Left ventricle myocardium inferior (tissue), 1 donor: ENCODE data around the gene MN1. TPM values are rescaled to one million over a fixed set of nuclear protein-coding genes. Genes with fewer than 3 reads are reported as not detected.

Experiments used
- DNase-seq: peaks from one replicate; pipeline ENCODE4 v3.0.0-alpha.2; 2020
- H3K27ac ChIP-seq: fragments of 200-600 bp; replicated peaks from 2 replicates; pipeline ENCODE4 v1.8.0; 2021
- H3K27me3 ChIP-seq: fragments of 200-600 bp; 2 replicates; pipeline ENCODE4 v1.8.0; 2021; ENCODE audit warnings: low read depth
- H3K36me3 ChIP-seq: fragments of 200-600 bp; 2 replicates; pipeline ENCODE4 v1.8.0; 2021
- H3K4me1 ChIP-seq: fragments of 200-600 bp; 2 replicates; pipeline ENCODE4 v1.8.0; 2021
- H3K4me3 ChIP-seq: fragments of 200-600 bp; 2 replicates; pipeline ENCODE4 v1.8.0; 2021; ENCODE audit warnings: mild to moderate bottlenecking, moderate library complexity
- H3K9me3 ChIP-seq: fragments of 200-600 bp; replicated peaks from 2 replicates; pipeline ENCODE4 v1.8.0; 2021
- CTCF ChIP-seq: fragments of 200-600 bp; IDR thresholded peaks from 2 replicates; pipeline ENCODE4 v1.8.0; 2021; ENCODE audit warnings: antibody characterized with exemption, mild to moderate bottlenecking, borderline replicate concordance
- intact Hi-C: fragments of 100-400 bp; cut with micrococcal nuclease; formaldehyde crosslinking; loops from one replicate; pipeline ENCODE4 v1.11.0; 2022
- total RNA-seq: library from RNA; stranded (reverse); fragmentation: NEBNext Ultra II Directional; extraction: Animal tissue kit (Norgen Biotek cat#: 25700); gene quantifications from one replicate; pipeline ENCODE4 v1.2.1, GENCODE V29; 2021
- donor health status: DM: no; HTN: yes; CAD: no; lungs with severe emphysema.

Gene MN1
- total RNA-seq, 1 donor from 2014 or later = 7.7 TPM

GRCh38 chr22:27785831-27786230 is 15.7 kb downstream of the MN1 start:
- H3K36me3 ChIP-seq = no peaks in the 10 kb centered on the region
- DNase-seq = no peak
- intact Hi-C loops = no loop called here
- H3K27me3 ChIP-seq = no peaks in the 10 kb centered on the region
- H3K27ac ChIP-seq = peak overlapping the region; percentile 64
- H3K9me3 ChIP-seq = peaks cover 6% of the 10 kb centered on the region
- H3K4me3 ChIP-seq = peak overlapping the region; percentile 32
- peaks cover 43% of the 10 kb centered on the region for H3K4me1 ChIP-seq
- TF ChIP-seq CTCF = no peak

GRCh38 chr22:27784120-27784475 is 17.5 kb downstream of the MN1 start:
- peak overlapping the region; percentile 64 for H3K27ac ChIP-seq
- H3K27me3 ChIP-seq = no peaks in the 10 kb centered on the region
- peaks cover 12% of the 10 kb centered on the region for H3K9me3 ChIP-seq
- H3K36me3 ChIP-seq = no peaks in the 10 kb centered on the region
- intact Hi-C loops = no loop called here
- no peak for TF ChIP-seq CTCF
- H3K4me3 ChIP-seq = no peak overlapping the region
- H3K4me1 ChIP-seq = peaks cover 50% of the 10 kb centered on the region
- DNase-seq = no peak

GRCh38 chr22:27783436-27784119 is 18.0 kb downstream of the MN1 start:
- H3K27me3 ChIP-seq = no peaks in the 10 kb centered on the region
- H3K27ac ChIP-seq = peak overlapping the region; percentile 64
- no peaks in the 10 kb centered on the region for H3K36me3 ChIP-seq
- no peak overlapping the region for H3K4me3 ChIP-seq
- intact Hi-C loops = no loop called here
- DNase-seq = no peak
- peaks cover 55% of the 10 kb centered on the region for H3K4me1 ChIP-seq
- peaks cover 12% of the 10 kb centered on the region for H3K9me3 ChIP-seq
- TF ChIP-seq CTCF = no peak

- H3K36me3 ChIP-seq = no peaks in the 10 kb centered on the region
- H3K4me3 ChIP-seq = no peak overlapping the region
- peak overlapping the region; percentile 64 for H3K27ac ChIP-seq
- peaks cover 67% of the 10 kb centered on the region for H3K4me1 ChIP-seq
- H3K27me3 ChIP-seq = no peaks in the 10 kb centered on the region
- no peak for TF ChIP-seq CTCF
- intact Hi-C loops = no loop called here
- DNase-seq = peak; percentile 60
- peaks cover 12% of the 10 kb centered on the region for H3K9me3 ChIP-seq
These were observed 19.5 kb downstream of the MN1 start for GRCh38 chr22:27782088-27782487.

- no peak for TF ChIP-seq CTCF
- intact Hi-C loops = no loop called here
- peaks cover 12% of the 10 kb centered on the region for H3K9me3 ChIP-seq
These were observed 21.4 kb downstream of the MN1 start for GRCh38 chr22:27780161-27780575.

More at GRCh38 chr22:27780161-27780575, 21.4 kb downstream of the MN1 start:
- DNase-seq = peak; percentile 41
- peaks cover 81% of the 10 kb centered on the region for H3K4me1 ChIP-seq
- no peak overlapping the region for H3K4me3 ChIP-seq
- H3K27ac ChIP-seq = peak overlapping the region; percentile 82
- H3K36me3 ChIP-seq = no peaks in the 10 kb centered on the region
- H3K27me3 ChIP-seq = no peaks in the 10 kb centered on the region
